Caco-2 (cell line): ENCODE data around the gene EVI5L. TPM values are rescaled to one million over a fixed set of nuclear protein-coding genes. Genes with fewer than 3 reads are reported as not detected.
A peak's percentile ranks its signal among the peaks of the same experiment; 100 is the strongest.

Experiments
- BruUV-seq: library from RNA; stranded (reverse); fragments of 400-500 nt; replicated peaks from 2 replicates; lab custom pipeline; 2021; lab: Mats Ljungman, UMichigan
- CTCF ChIA-PET: fragments of 300-600 bp; sonication (Branson Sonifier 250); formaldehyde crosslinking; loops from one replicate; lab custom pipeline; 2022; ENCODE audit warnings: antibody characterized with exemption; lab: Charles Lee
- POLR2A ChIA-PET: fragments of 300-600 bp; sonication (Branson Sonifier 250); formaldehyde crosslinking; loops from one replicate; lab custom pipeline; 2022; ENCODE audit warnings: antibody characterized with exemption; lab: Charles Lee
- DNase-seq, 2 experiments: peaks; one replicate each; pipeline versions ENCODE4 v3.0.0 to v3.0.0-alpha.2; 2020 to 2022
- H3K27me3 ChIP-seq: replicated peaks from 2 replicates; pipeline ENCODE4 v1.6.0; 2011; ENCODE audit warnings: low read length; ENCODE audit not compliant: control insufficient read depth, insufficient read depth
- H3K36me3 ChIP-seq: 2 replicates; pipeline ENCODE4 v1.5.1; 2011; ENCODE audit warnings: low read length; ENCODE audit not compliant: control insufficient read depth, insufficient read depth
- H3K4me1 ChIP-seq: fragments of 250-450 bp; sonication (Bioruptor Pico); 2 replicates; pipeline ENCODE4 v1.5.1; 2020; ENCODE audit warnings: mild to moderate bottlenecking
- H3K4me3 ChIP-seq: 2 replicates; pipeline ENCODE4 v1.5.1; 2011; ENCODE audit warnings: low read depth, mild to moderate bottlenecking, control low read depth, low read length
- H3K9me3 ChIP-seq: fragments of 250-450 bp; sonication (Bioruptor Pico); 2 replicates; pipeline ENCODE4 v1.5.1; 2020; ENCODE audit warnings: mild to moderate bottlenecking, moderate library complexity
- H3K27ac Mint-ChIP-seq: one replicate; pipeline ENCODE4 v1.8.0; 2022; ENCODE audit warnings: mixed read lengths; ENCODE audit not compliant: unreplicated experiment
- H3K27me3 Mint-ChIP-seq: one replicate; pipeline ENCODE4 v1.8.0; 2022; ENCODE audit warnings: mixed read lengths; ENCODE audit not compliant: insufficient read depth, unreplicated experiment
- H3K36me3 Mint-ChIP-seq: one replicate; pipeline ENCODE4 v1.8.0; 2022; ENCODE audit warnings: mild to moderate bottlenecking, mixed read lengths; ENCODE audit not compliant: insufficient read depth, unreplicated experiment
- H3K4me1 Mint-ChIP-seq: one replicate; pipeline ENCODE4 v1.8.0; 2022; ENCODE audit warnings: low read depth, mixed read lengths; ENCODE audit not compliant: unreplicated experiment
- H3K4me3 Mint-ChIP-seq: one replicate; pipeline ENCODE4 v1.8.0; 2022; ENCODE audit warnings: mild to moderate bottlenecking, moderate library complexity, mixed read lengths; ENCODE audit not compliant: unreplicated experiment
- H3K9me3 Mint-ChIP-seq: one replicate; pipeline ENCODE4 v1.8.0; 2022; ENCODE audit warnings: mixed read lengths; ENCODE audit not compliant: unreplicated experiment
- CTCF ChIP-seq, 2 experiments: fragments of 200-600 bp in 1 of 2; IDR thresholded peaks; 1 replicate in 1 of 2; 2 replicates in 1 of 2; pipeline versions ENCODE4 v1.5.1 to v1.8.0; 2011 to 2022; ENCODE audit warnings: antibody characterized with exemption in 1 of 2, control low read depth in 1 of 2, inconsistent platforms in 1 of 2, low read depth in 1 of 2, low read length in 1 of 2, mild to moderate bottlenecking in 1 of 2, moderate library complexity in 1 of 2; ENCODE audit not compliant: insufficient read depth in 1 of 2, severe bottlenecking in 1 of 2, unreplicated experiment in 1 of 2
- intact Hi-C: fragments of 100-400 bp; cut with micrococcal nuclease; formaldehyde crosslinking; loops from one replicate; pipeline ENCODE4 v1.10.0; 2022; ENCODE audit not compliant: unreplicated experiment
- total RNA-seq: library from RNA; stranded (reverse); gene quantifications from 2 replicates; pipeline ENCODE4 v1.2.3, GENCODE V29; 2022

EVI5L gene
- total RNA-seq, 1 experiment from 2014 or later, result 9.8 TPM

- TF ChIP-seq CTCF (IDR thresholded peaks at IDR 0.05; ENCODE audit: insufficient read depth in 1 of 2, low read depth in 1 of 2, low read length in 1 of 2, severe bottlenecking in 1 of 2, unreplicated experiment in 1 of 2), result no peak
- POLR2A ChIA-PET, result no interaction called here
- H3K27me3 ChIP-seq, result no peaks in the 10 kb centered on the region
- Mint-ChIP-seq H3K27ac (no peak overlapping the region), H3K27me3 (no peaks in the 10 kb centered on the region), H3K4me1 (peaks cover 6% of the 10 kb centered on the region), H3K36me3 (peaks cover 24% of the 10 kb centered on the region), H3K4me3 (no peak overlapping the region), H3K9me3 (no peaks in the 10 kb centered on the region)
- intact Hi-C loops, result no loop called here
- CTCF ChIA-PET, result interaction anchor here (0.6 to 1.2 kb wide), 3 partner anchors 32 to 606 kb away, joined by 3 to 6 read pairs (median 4); no protein-coding TSS in a partner anchor
- no peak for DNase-seq
- peaks cover 2% of the 10 kb centered on the region; the same call in 1 of the 2 replicates for H3K36me3 ChIP-seq
- peaks cover 12% of the 10 kb centered on the region; the same call in 1 of the 2 replicates for H3K4me1 ChIP-seq
- H3K4me3 ChIP-seq, result no peak overlapping the region
- H3K9me3 ChIP-seq, result no peaks in the 10 kb centered on the region
- no TSS peak for BruUV-seq
Measured at GRCh38 chr19:7901337-7901736, 71.3 kb downstream of the EVI5L start.

GRCh38 chr19:7902796-7903243 lies 72.8 kb downstream of the EVI5L start:
- BruUV-seq, result TSS peak; percentile 80
- POLR2A ChIA-PET, result interaction anchor here (0.6 to 1.6 kb wide), 9 partner anchors 13 to 611 kb away, joined by 3 to 69 read pairs (median 3); partner anchors contain the start of genes LRRC8E, SNAPC2, TIMM44 and ZNF414
- intact Hi-C loops, result loop anchor here (1.0 to 2.0 kb wide), 3 partner anchors 14 to 50 kb away; partner anchors contain the start of gene LRRC8E
- Mint-ChIP-seq H3K27ac (peak overlapping the region; percentile 89), H3K9me3 (no peaks in the 10 kb centered on the region), H3K4me3 (peak overlapping the region; percentile 92), H3K36me3 (peaks cover 31% of the 10 kb centered on the region), H3K4me1 (peaks cover 6% of the 10 kb centered on the region), H3K27me3 (no peaks in the 10 kb centered on the region)
- H3K27me3 ChIP-seq, result no peaks in the 10 kb centered on the region
- no peaks in the 10 kb centered on the region for H3K9me3 ChIP-seq
- DNase-seq, result no peak
- peaks cover 12% of the 10 kb centered on the region; the same call in 1 of the 2 replicates for H3K4me1 ChIP-seq
- CTCF ChIA-PET, result interaction anchor here (0.6 to 1.7 kb wide), 6 partner anchors 15 to 78 kb away, joined by 3 to 21 read pairs (median 6); partner anchors contain the start of genes SNAPC2 and TIMM44
- no peak for TF ChIP-seq CTCF (IDR thresholded peaks at IDR 0.05; ENCODE audit: insufficient read depth in 1 of 2, low read depth in 1 of 2, low read length in 1 of 2, severe bottlenecking in 1 of 2, unreplicated experiment in 1 of 2)
- peaks cover 2% of the 10 kb centered on the region; the same call in 1 of the 2 replicates for H3K36me3 ChIP-seq
- peak overlapping the region; percentile 64 for H3K4me3 ChIP-seq

- peak within 1 kb of the TSS; percentile 91 for H3K4me3 ChIP-seq
- TF ChIP-seq CTCF (IDR thresholded peaks at IDR 0.05; ENCODE audit: insufficient read depth in 1 of 2, low read depth in 1 of 2, low read length in 1 of 2, severe bottlenecking in 1 of 2, unreplicated experiment in 1 of 2), result peak; percentile 41 to 71
- peak; percentile 99 for DNase-seq
- Mint-ChIP-seq H3K27me3 (no peaks in the 10 kb centered on the region), H3K4me3 (peak within 1 kb of the TSS; percentile 92), H3K27ac (peak within 1 kb of the TSS; percentile 89), H3K9me3 (no peaks in the 10 kb centered on the region), H3K4me1 (peaks cover 6% of the 10 kb centered on the region), H3K36me3 (peaks cover 31% of the 10 kb centered on the region)
- H3K36me3 ChIP-seq, result peaks cover 2% of the 10 kb centered on the region; the same call in 1 of the 2 replicates
- ChIA-PET POLR2A (interaction anchor here (0.6 to 1.6 kb wide), 9 partner anchors 13 to 610 kb away, joined by 3 to 69 read pairs (median 3); partner anchors contain the start of genes LRRC8E, SNAPC2, TIMM44 and ZNF414), CTCF (interaction anchor here (0.6 to 1.7 kb wide), 8 partner anchors 13 to 335 kb away, joined by 3 to 21 read pairs (median 4); partner anchors contain the start of genes SNAPC2 and TIMM44)
- no peaks in the 10 kb centered on the region for H3K9me3 ChIP-seq
- no peaks in the 10 kb centered on the region for H3K27me3 ChIP-seq
- BruUV-seq, result no TSS peak
- intact Hi-C loops, result loop anchor here (1.0 to 2.0 kb wide), 3 partner anchors 15 to 50 kb away; partner anchors contain the start of gene LRRC8E
- peaks cover 12% of the 10 kb centered on the region; the same call in 1 of the 2 replicates for H3K4me1 ChIP-seq
Measured at GRCh38 chr19:7903244-7904073, 73.4 kb downstream of the EVI5L start, which contains the start of gene MAP2K7. Gene MAP2K7 (plus strand): TSS chr19:7903877. CDS start chr19:7903945, 68 bp downstream.
